Mesenchymal stem cell (in vitro differentiated cells and primary cell): Measurements from ENCODE around the gene GRM1.

Experiments used
- DNase-seq: peaks from one replicate; pipeline ENCODE4 v3.0.0-alpha.2; 2013
- H2AFZ ChIP-seq: one replicate; pipeline ENCODE4 v1.6.1; 2013; ENCODE audit warnings: low read depth, mild to moderate bottlenecking, control low read depth, inconsistent platforms, low read length, moderate library complexity
- H2AK5ac ChIP-seq: 2 replicates; pipeline ENCODE4 v1.6.1; 2013; ENCODE audit warnings: low read length, moderate library complexity, mild to moderate bottlenecking, inconsistent platforms; ENCODE audit not compliant: severe bottlenecking
- H2BK120ac ChIP-seq: one replicate; pipeline ENCODE4 v1.6.1; 2013; ENCODE audit warnings: low read depth, mild to moderate bottlenecking, inconsistent platforms, low read length, moderate library complexity
- H2BK12ac ChIP-seq, 2 experiments: one replicate each; pipeline ENCODE4 v1.6.1; 2013; ENCODE audit warnings: inconsistent platforms in 2 of 2, low read length in 2 of 2, mild to moderate bottlenecking in 2 of 2, moderate library complexity in 2 of 2, control low read depth in 1 of 2
- H2BK15ac ChIP-seq: one replicate; pipeline ENCODE4 v1.6.1; 2013; ENCODE audit warnings: mild to moderate bottlenecking, low read depth, inconsistent platforms; ENCODE audit not compliant: poor library complexity, severe bottlenecking
- H2BK5ac ChIP-seq: 2 replicates; pipeline ENCODE4 v1.6.1; 2013; ENCODE audit warnings: low read depth, mild to moderate bottlenecking, low read length, control low read depth, inconsistent platforms; ENCODE audit not compliant: poor library complexity, severe bottlenecking
- H3K14ac ChIP-seq, 2 experiments: one replicate each; pipeline ENCODE4 v1.6.1; 2013; ENCODE audit warnings: inconsistent platforms in 2 of 2, low read length in 2 of 2, control low read depth in 1 of 2, mild to moderate bottlenecking in 1 of 2, moderate library complexity in 1 of 2
- H3K18ac ChIP-seq, 2 experiments: one replicate each; pipeline ENCODE4 v1.6.1; 2013; ENCODE audit warnings: inconsistent platforms in 2 of 2, low read length in 2 of 2, control low read depth in 1 of 2, low read depth in 1 of 2, mild to moderate bottlenecking in 1 of 2
- H3K23ac ChIP-seq, 2 experiments: one replicate each; pipeline ENCODE4 v1.6.1; 2013; ENCODE audit warnings: inconsistent platforms in 2 of 2, low read length in 2 of 2, mild to moderate bottlenecking in 2 of 2, moderate library complexity in 2 of 2, control low read depth in 1 of 2
- H3K27ac ChIP-seq: 2 replicates; pipeline ENCODE4 v1.5.1; 2013; ENCODE audit warnings: mild to moderate bottlenecking, moderate library complexity, low read length, control low read depth, inconsistent platforms; ENCODE audit not compliant: poor library complexity, severe bottlenecking
- H3K27me3 ChIP-seq, 2 experiments: 2 replicates each; pipeline versions ENCODE4 v1.6.1 to v1.7.0; 2013; ENCODE audit warnings: low read length in 2 of 2, mild to moderate bottlenecking in 2 of 2, moderate library complexity in 2 of 2, control low read depth in 1 of 2, inconsistent platforms in 1 of 2; ENCODE audit not compliant: control insufficient read depth in 1 of 2, insufficient read depth in 1 of 2
- H3K36me3 ChIP-seq, 2 experiments: 2 replicates each; pipeline versions ENCODE4 v1.6.1 to v1.7.0; 2013; ENCODE audit warnings: low read length in 2 of 2, control low read depth in 1 of 2, inconsistent platforms in 1 of 2, low read depth in 1 of 2, mild to moderate bottlenecking in 1 of 2; ENCODE audit not compliant: insufficient read depth in 2 of 2, control insufficient read depth in 1 of 2
- H3K4ac ChIP-seq, 2 experiments: one replicate each; pipeline ENCODE4 v1.6.1; 2013; ENCODE audit warnings: inconsistent platforms in 2 of 2, low read length in 2 of 2, mild to moderate bottlenecking in 2 of 2, moderate library complexity in 2 of 2, control low read depth in 1 of 2, low read depth in 1 of 2
- H3K4me1 ChIP-seq: 2 replicates; pipeline ENCODE4 v1.6.1; 2013; ENCODE audit warnings: low read depth, low read length, control low read depth; ENCODE audit not compliant: control insufficient read depth, insufficient read depth
- H3K4me2 ChIP-seq: 2 replicates; pipeline ENCODE4 v1.6.1; 2013; ENCODE audit warnings: low read length, mild to moderate bottlenecking, inconsistent platforms; ENCODE audit not compliant: poor library complexity, severe bottlenecking
- H3K4me3 ChIP-seq, 2 experiments: 2 replicates each; pipeline versions ENCODE4 v1.5.1 to v1.7.0; 2013; ENCODE audit warnings: low read length in 2 of 2, mild to moderate bottlenecking in 2 of 2, control low read depth in 1 of 2, low read depth in 1 of 2; ENCODE audit not compliant: insufficient read depth in 1 of 2
- H3K79me1 ChIP-seq: replicated peaks from 2 replicates; pipeline ENCODE4 v1.6.1; 2013; ENCODE audit warnings: mild to moderate bottlenecking, control low read depth, low read length, inconsistent platforms; ENCODE audit not compliant: poor library complexity, severe bottlenecking
- H3K9ac ChIP-seq: 2 replicates; pipeline ENCODE4 v1.7.0; 2013; ENCODE audit warnings: mild to moderate bottlenecking, low read length, moderate library complexity
- H3K9me3 ChIP-seq: 2 replicates; pipeline ENCODE4 v1.7.0; 2013; ENCODE audit warnings: mild to moderate bottlenecking, low read length; ENCODE audit not compliant: control insufficient read depth
- H4K8ac ChIP-seq: one replicate; pipeline ENCODE4 v1.6.1; 2013; ENCODE audit warnings: inconsistent platforms, mild to moderate bottlenecking, low read length, moderate library complexity
- H4K91ac ChIP-seq: one replicate; pipeline ENCODE4 v1.6.1; 2013; ENCODE audit warnings: mild to moderate bottlenecking, low read length, inconsistent platforms
- WGBS: methylation state at CpG from one replicate; pipeline ENCODE4 v1.1.7; 2013; ENCODE audit warnings: mixed read lengths; 5-methylcytosine and 5-hydroxymethylcytosine counted together

The GRM1 gene

GRCh38 chr6:146246028-146246427 lies 217.2 kb downstream of the GRM1 start:
- Histone ChIP-seq H2BK120ac (no peak overlapping the region), H3K36me3 (no peaks in the 10 kb centered on the region), H3K18ac (no peak overlapping the region), H2BK12ac (no peak overlapping the region), H3K4me3 (no peak overlapping the region), H4K91ac (no peak overlapping the region), H3K4me2 (no peak overlapping the region), H3K27me3 (no peaks in the 10 kb centered on the region), H3K14ac (no peak overlapping the region), H3K4me1 (no peaks in the 10 kb centered on the region), H2AK5ac (no peak overlapping the region), H3K9me3 (peaks cover 10% of the 10 kb centered on the region), H3K4ac (no peak overlapping the region), H2BK5ac (no peak overlapping the region), H3K9ac (no peak overlapping the region), H3K27ac (no peak overlapping the region), H2BK15ac (no peak overlapping the region), H2AFZ (no peak overlapping the region), H4K8ac (no peak overlapping the region), H3K23ac (no peak overlapping the region), H3K79me1 (no peaks in the 10 kb centered on the region)
- no peak for DNase-seq
- 42% methylated on average over 1 of the region's 1 CpG for WGBS

- no peak overlapping the region for H4K8ac ChIP-seq
- H4K91ac ChIP-seq: no peak overlapping the region
- no peak overlapping the region for H2BK5ac ChIP-seq
- H3K27me3 ChIP-seq: no peaks in the 10 kb centered on the region
- no peak overlapping the region for H2BK12ac ChIP-seq
- H3K9me3 ChIP-seq: no peaks in the 10 kb centered on the region
- no peak overlapping the region for H3K4me2 ChIP-seq
- H3K27ac ChIP-seq: no peak overlapping the region
- no peak overlapping the region for H2BK120ac ChIP-seq
- no peak for DNase-seq
- no peak overlapping the region for H2AFZ ChIP-seq
- H3K4ac ChIP-seq: no peak overlapping the region
- no peak overlapping the region for H3K9ac ChIP-seq
- H3K18ac ChIP-seq: no peak overlapping the region
- H2BK15ac ChIP-seq: no peak overlapping the region
- H3K36me3 ChIP-seq: no peaks in the 10 kb centered on the region
- no peak overlapping the region for H3K14ac ChIP-seq
- H2AK5ac ChIP-seq: no peak overlapping the region
- no peak overlapping the region for H3K23ac ChIP-seq
- H3K79me1 ChIP-seq: no peaks in the 10 kb centered on the region
- no peak overlapping the region for H3K4me3 ChIP-seq
- H3K4me1 ChIP-seq: no peaks in the 10 kb centered on the region
Measured at GRCh38 chr6:146253691-146254090, 224.8 kb downstream of the GRM1 start.

- no CpG with 5 or more reads among the region's 1 CpG for WGBS
- Histone ChIP-seq H2BK120ac (no peak overlapping the region), H2BK12ac (no peak overlapping the region), H3K4ac (no peak overlapping the region), H3K14ac (no peak overlapping the region), H4K91ac (no peak overlapping the region), H3K9ac (no peak overlapping the region), H3K9me3 (no peaks in the 10 kb centered on the region), H3K23ac (no peak overlapping the region), H3K4me1 (no peaks in the 10 kb centered on the region), H2BK5ac (no peak overlapping the region), H2AK5ac (no peak overlapping the region), H3K27ac (no peak overlapping the region), H2BK15ac (no peak overlapping the region), H3K79me1 (no peaks in the 10 kb centered on the region), H3K4me3 (no peak overlapping the region), H3K4me2 (no peak overlapping the region), H4K8ac (no peak overlapping the region), H3K18ac (no peak overlapping the region), H3K27me3 (no peaks in the 10 kb centered on the region), H2AFZ (no peak overlapping the region), H3K36me3 (no peaks in the 10 kb centered on the region)
- DNase-seq: no peak
Measured at GRCh38 chr6:146258206-146258605, 229.3 kb downstream of the GRM1 start.

GRCh38 chr6:146260886-146261285 lies 232.0 kb downstream of the GRM1 start:
- Histone ChIP-seq H4K91ac (no peak overlapping the region), H2BK15ac (no peak overlapping the region), H2BK12ac (no peak overlapping the region), H2BK120ac (no peak overlapping the region), H3K23ac (no peak overlapping the region), H3K18ac (no peak overlapping the region), H3K4ac (no peak overlapping the region), H3K79me1 (no peaks in the 10 kb centered on the region), H3K4me3 (no peak overlapping the region), H3K9me3 (no peaks in the 10 kb centered on the region), H3K9ac (no peak overlapping the region), H2AK5ac (no peak overlapping the region), H2BK5ac (no peak overlapping the region), H3K4me2 (no peak overlapping the region), H3K4me1 (no peaks in the 10 kb centered on the region), H3K27me3 (no peaks in the 10 kb centered on the region), H2AFZ (no peak overlapping the region), H3K27ac (no peak overlapping the region), H3K36me3 (no peaks in the 10 kb centered on the region), H3K14ac (no peak overlapping the region), H4K8ac (no peak overlapping the region)
- 64% methylated on average over 4 of the region's 4 CpGs for WGBS
- no peak for DNase-seq
